ENCODE results near the gene SIGLEC10. TPM values are rescaled to one million over a fixed set of nuclear protein-coding genes. Genes with fewer than 3 reads are reported as not detected.

Gene SIGLEC10
- total and polyA plus RNA-seq, 9 of the 15 experiments (the other 6 are each of a cell fraction or from before 2014, with no cell fraction given): 0.10 to 1.8 (median 0.82) TPM

DNA sequence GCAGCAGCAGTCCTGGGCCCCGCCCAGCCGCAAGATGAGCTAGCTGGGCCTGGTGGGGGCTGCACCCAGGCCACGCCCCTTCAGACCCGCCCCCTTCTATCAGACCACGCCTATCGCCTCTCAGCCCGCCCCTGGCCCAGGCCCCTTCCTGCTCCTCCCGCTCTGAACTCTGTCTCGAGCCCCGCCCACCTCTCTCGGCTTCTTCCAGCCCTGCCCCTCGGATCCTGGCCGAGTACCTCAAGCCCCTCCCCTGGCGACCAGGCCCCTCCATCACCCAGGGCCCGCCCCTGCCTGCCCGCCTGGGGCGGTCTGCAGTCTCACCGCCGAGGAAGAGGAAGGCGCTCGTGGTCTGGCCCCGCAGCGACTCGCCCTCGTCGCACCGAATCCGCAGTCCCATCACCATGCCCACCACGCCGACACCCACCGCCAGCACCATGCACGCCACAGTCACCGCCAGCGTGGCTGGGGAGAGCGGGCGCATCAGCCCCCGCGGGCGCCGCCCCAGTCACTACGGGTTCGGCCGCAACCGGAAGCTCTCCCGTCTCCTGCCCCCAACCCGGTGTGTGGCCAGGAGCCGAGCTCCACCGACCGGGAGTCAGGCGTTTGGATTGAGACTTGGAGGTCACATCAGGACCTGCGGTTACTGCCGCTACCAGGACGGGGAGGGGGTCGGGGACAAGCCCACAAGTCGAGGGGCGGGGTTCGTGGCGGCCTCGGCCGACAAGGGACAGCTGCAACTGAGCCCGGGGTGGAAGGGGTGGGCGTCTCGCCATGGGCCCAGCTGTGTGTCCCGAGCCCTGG, 49.7 kb downstream of the SIGLEC10 start (continued):
- TF ChIP-seq NBN (IDR thresholded peaks at IDR 0.05; ENCODE audit: low read depth) (0 out of 2 replicates have a peak, but pooled peaks have one; percentile 82), EZH2 (IDR thresholded peaks at IDR 0.05; ENCODE audit: borderline replicate concordance, low read depth, low read length) (no peak), ELF4 (CRISPR knock-in tag; IDR thresholded peaks at IDR 0.05) (no peak), SMC3 (conservative IDR thresholded peaks at IDR 0.05; ENCODE audit: insufficient read depth, low read depth, low read length) (no peak), ZNF77 (CRISPR knock-in tag; IDR thresholded peaks at IDR 0.05) (no peak), GTF2F1 (IDR thresholded peaks at IDR 0.05; ENCODE audit: low read depth, low read length) (peak; percentile 34; the same call in 1 of the 2 replicates), ATF7 (IDR thresholded peaks at IDR 0.05) (peak; percentile 70), PTTG1 (tag; IDR thresholded peaks at IDR 0.05; ENCODE audit: low read depth) (no peak), NRF1 (conservative IDR thresholded peaks at IDR 0.05 in 1 of 2, IDR thresholded peaks at IDR 0.05 in 1 of 2) (peak; percentile 81 to 84), ZNF316 (IDR thresholded peaks at IDR 0.05) (no peak), ZNF41 (CRISPR knock-in tag; conservative IDR thresholded peaks at IDR 0.05) (no peak), HDAC2 (IDR thresholded peaks at IDR 0.05) (peak; percentile 49; the same call in 1 of the 2 replicates), NFIC (IDR thresholded peaks at IDR 0.05) (0 out of 2 replicates have a peak, but pooled peaks have one; percentile 11), ZNF431 (CRISPR knock-in tag; IDR thresholded peaks at IDR 0.05) (no peak), TCF3 (CRISPR knock-in tag; IDR thresholded peaks at IDR 0.05) (no peak), KLF16 (IDR thresholded peaks at IDR 0.05) (no peak), ZNF124 (CRISPR knock-in tag; IDR thresholded peaks at IDR 0.05) (no peak; the same call in 1 of the 2 replicates), FOXA3 (CRISPR knock-in tag; conservative IDR thresholded peaks at IDR 0.05 in 1 of 2, IDR thresholded peaks at IDR 0.05 in 1 of 2) (no peak), NCOA4 (IDR thresholded peaks at IDR 0.05; ENCODE audit: partially characterized antibody) (no peak), POLR2AphosphoS2 (IDR thresholded peaks at IDR 0.05; ENCODE audit: low read length) (peak; percentile 13; the same call in 1 of the 2 replicates), TEAD4 (IDR thresholded peaks at IDR 0.05; ENCODE audit: low read length) (no peak), TEAD4 (CRISPR knock-in tag; IDR thresholded peaks at IDR 0.05; ENCODE audit: borderline replicate concordance) (no peak)
- TF ChIP-seq, protein P1, sequence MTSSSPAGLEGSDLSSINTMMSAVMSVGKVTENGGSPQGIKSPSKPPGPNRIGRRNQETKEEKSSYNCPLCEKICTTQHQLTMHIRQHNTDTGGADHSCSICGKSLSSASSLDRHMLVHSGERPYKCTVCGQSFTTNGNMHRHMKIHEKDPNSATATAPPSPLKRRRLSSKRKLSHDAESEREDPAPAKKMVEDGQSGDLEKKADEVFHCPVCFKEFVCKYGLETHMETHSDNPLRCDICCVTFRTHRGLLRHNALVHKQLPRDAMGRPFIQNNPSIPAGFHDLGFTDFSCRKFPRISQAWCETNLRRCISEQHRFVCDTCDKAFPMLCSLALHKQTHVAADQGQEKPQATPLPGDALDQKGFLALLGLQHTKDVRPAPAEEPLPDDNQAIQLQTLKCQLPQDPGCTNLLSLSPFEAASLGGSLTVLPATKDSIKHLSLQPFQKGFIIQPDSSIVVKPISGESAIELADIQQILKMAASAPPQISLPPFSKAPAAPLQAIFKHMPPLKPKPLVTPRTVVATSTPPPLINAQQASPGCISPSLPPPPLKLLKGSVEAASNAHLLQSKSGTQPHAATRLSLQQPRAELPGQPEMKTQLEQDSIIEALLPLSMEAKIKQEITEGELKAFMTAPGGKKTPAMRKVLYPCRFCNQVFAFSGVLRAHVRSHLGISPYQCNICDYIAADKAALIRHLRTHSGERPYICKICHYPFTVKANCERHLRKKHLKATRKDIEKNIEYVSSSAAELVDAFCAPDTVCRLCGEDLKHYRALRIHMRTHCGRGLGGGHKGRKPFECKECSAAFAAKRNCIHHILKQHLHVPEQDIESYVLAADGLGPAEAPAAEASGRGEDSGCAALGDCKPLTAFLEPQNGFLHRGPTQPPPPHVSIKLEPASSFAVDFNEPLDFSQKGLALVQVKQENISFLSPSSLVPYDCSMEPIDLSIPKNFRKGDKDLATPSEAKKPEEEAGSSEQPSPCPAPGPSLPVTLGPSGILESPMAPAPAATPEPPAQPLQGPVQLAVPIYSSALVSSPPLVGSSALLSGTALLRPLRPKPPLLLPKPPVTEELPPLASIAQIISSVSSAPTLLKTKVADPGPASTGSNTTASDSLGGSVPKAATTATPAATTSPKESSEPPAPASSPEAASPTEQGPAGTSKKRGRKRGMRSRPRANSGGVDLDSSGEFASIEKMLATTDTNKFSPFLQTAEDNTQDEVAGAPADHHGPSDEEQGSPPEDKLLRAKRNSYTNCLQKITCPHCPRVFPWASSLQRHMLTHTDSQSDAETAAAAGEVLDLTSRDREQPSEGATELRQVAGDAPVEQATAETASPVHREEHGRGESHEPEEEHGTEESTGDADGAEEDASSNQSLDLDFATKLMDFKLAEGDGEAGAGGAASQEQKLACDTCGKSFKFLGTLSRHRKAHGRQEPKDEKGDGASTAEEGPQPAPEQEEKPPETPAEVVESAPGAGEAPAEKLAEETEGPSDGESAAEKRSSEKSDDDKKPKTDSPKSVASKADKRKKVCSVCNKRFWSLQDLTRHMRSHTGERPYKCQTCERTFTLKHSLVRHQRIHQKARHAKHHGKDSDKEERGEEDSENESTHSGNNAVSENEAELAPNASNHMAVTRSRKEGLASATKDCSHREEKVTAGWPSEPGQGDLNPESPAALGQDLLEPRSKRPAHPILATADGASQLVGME (CRISPR knock-in tag; IDR thresholded peaks at IDR 0.05): peak; percentile 52; the same call in 1 of the 2 replicates
- TF ChIP-seq, protein P2, sequence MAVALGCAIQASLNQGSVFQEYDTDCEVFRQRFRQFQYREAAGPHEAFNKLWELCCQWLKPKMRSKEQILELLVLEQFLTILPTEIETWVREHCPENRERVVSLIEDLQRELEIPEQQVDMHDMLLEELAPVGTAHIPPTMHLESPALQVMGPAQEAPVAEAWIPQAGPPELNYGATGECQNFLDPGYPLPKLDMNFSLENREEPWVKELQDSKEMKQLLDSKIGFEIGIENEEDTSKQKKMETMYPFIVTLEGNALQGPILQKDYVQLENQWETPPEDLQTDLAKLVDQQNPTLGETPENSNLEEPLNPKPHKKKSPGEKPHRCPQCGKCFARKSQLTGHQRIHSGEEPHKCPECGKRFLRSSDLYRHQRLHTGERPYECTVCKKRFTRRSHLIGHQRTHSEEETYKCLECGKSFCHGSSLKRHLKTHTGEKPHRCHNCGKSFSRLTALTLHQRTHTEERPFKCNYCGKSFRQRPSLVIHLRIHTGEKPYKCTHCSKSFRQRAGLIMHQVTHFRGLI (CRISPR knock-in tag; IDR thresholded peaks at IDR 0.05): no peak

Data from K562 (cell line).